Activated CD4-positive, alpha-beta T cell treated with anti-CD3 and anti-CD28 coated beads for 48 hours (primary cell): ENCODE measurements around the gene SYNGR3.
"Not testable (repeated sequence)": the region's sequence is repeated elsewhere in the genome, so short reads cannot be mapped to it uniquely, and the experiment has no call there.

Experiments used
- DNase-seq: peaks from one replicate; pipeline ENCODE4 v3.0.0-alpha.2; 2020

Gene SYNGR3

DNA sequence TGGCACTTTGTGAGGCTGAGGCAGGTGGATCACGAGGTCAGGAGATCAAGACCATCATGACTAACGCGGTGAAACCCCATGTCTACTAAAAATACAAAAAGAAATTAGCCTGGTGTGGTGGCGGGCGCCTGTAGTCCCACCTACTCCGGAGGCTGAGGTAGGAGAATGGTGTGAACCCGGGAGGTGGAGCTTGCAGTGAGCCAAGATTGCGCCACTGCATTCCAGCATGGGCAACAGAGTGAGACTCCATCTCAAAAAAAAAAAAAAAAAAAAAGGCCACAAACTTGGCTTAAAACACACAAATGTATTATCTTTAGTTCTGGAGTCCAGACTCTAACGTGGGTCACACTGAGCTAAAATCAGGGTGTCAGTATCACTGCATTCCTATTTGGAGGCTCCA is 22.0 kb downstream of the SYNGR3 start:
- DNase-seq = not testable (repeated sequence)

DNA sequence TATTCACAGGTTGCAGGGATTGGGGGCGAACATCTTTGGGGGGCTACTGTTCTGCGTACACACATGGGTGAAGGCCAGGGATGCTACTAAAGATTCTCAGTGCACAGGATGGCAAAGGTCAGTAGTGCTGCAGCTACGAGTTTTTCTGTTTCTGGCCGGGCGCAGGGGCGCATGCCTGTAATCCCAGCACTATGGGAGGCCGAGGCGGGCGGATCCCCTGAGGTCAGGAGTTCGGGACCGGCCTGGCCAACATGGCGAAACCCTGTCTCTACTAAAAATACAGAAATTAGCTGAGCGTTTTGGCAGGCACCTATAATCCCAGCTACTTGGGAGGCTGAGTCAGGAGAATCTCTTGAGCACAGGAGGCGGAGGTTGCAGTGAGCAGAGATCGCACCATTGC is 23.8 kb downstream of the SYNGR3 start:
- no peak for DNase-seq

DNA sequence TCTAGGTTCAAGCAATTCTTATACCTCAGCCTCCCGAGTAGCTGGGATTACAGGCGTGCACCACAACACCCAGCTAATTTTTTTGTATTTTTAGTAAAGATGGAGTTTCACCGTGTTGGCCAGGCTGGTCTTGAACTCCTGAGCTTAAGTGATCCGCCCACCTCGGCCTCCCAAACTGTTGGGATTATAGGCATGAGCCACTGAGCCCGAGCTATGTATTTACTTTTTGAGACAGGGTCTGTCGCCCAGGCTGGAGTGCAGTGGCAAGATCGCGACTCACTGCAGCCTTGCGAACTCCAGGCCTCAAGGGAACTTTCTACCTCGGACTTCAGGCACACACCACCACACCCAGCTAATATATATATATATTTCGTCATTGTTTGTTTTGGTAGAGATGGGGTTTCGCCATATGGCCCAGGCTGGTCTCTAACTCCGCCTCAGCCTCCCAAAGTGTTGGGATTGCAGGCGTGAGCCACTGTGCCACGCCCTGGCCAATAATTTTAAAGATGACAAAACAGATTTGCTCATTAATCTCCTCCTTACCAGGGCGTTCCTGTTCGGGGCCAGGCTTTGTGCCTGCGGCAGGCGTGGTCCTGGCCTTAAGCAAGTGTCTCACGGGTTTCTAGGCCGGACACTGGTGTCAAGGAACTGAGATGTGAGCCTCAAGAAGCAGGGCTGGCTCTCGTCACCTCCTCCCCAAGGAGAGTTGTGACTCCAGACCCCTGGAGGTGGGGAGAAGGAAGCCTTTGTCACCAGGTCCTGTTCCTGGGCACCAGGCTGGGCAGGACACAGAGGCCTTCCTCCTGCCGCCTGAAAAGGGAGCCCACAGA is 25.6 kb downstream of the SYNGR3 start:
- DNase-seq = no peak

DNA sequence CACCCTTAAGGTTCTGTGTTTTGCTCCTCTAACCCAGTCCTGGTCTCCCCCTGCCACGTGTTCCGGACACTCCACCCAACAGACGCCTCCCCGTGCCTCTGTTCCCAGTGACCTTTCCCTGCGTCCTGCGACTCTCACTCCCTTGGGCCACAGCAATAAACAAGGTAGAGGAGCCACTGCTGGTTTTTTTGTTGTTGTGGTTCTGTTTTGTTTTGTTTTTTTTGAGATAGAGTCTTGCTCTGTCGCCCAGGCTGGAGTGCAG is 26.1 kb downstream of the SYNGR3 start:
- DNase-seq = no peak

DNA sequence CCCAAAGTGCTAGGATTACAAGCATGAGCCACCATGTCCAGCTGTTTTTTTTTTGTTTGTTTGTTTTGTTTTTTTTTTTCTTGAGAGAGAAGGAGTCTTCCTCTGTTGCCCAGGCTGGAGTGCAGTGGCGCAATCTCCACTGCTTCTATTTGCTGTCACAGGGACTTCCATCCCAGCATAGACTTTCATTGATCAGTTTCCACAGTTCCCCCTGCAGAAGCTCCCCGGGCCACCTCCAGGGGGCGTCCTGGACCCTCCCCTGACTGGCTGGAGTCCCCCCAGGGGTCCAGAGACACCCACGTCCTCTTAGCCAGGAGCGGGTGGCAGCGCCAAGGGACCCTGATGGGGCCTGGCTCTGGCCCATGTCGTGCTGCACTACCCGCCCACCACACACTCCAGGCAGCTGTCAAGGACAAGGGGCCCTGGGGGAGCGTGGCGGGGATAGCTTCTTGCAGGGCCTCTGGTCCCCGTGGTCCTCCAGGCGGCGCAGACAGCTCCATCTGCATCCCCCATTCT is 26.7 kb downstream of the SYNGR3 start:
- DNase-seq = no peak

DNA sequence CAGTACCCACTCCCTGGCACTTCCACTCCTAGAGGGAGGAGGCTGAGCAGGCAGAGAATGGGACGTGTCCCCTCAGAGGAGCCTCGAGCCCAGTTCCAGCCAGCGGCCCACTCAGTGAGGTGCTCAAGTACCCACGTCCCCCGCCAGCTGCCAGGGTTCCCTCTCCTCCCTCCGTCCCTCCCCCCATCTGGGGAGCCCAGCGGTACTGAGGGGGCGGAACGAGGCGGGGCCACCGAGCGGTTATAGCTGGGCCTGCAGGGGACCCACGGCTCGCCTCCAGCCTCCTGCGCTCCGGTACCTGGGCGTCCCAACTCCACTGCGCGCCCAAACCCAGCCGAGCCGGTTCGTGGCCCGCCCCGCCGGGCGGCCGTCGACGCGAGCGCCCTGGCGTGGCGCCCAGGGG is 29.7 kb downstream of the SYNGR3 start, which contains the start of gene NPW:
TSS of gene NPW (plus strand) at position 268 of the 403 bp plus-strand sequence.
- DNase-seq = peak; percentile 47

DNA sequence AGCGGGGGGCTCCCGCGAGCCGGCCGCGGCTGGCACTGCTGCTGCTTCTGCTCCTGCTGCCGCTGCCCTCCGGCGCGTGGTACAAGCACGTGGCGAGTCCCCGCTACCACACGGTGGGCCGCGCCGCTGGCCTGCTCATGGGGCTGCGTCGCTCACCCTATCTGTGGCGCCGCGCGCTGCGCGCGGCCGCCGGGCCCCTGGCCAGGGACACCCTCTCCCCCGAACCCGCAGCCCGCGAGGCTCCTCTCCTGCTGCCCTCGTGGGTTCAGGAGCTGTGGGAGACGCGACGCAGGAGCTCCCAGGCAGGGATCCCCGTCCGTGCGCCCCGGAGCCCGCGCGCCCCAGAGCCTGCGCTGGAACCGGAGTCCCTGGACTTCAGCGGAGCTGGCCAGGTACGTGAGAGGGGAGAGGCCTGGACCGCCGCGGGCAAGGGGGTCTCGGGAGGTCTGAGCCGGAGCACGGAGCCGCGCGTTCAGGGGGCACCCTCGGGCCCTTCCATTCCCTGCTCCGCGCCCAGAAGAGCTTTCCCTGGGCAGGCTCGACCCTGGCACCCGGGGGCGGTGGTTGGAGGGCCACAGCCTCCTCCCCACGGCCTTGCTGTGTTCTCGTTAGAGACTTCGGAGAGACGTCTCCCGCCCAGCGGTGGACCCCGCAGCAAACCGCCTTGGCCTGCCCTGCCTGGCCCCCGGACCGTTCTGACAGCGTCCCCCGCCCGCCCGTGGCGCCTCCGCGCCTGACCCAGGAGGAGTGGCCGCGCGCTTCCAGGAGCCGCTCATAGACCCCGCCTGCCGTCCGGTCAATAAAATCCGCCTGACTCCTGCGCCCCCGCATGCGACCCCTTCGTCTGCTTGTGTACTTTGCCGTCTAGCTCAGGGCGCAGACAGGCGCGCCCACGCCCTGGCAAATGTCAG is 30.4 kb downstream of the SYNGR3 start:
- DNase-seq = no peak

DNA sequence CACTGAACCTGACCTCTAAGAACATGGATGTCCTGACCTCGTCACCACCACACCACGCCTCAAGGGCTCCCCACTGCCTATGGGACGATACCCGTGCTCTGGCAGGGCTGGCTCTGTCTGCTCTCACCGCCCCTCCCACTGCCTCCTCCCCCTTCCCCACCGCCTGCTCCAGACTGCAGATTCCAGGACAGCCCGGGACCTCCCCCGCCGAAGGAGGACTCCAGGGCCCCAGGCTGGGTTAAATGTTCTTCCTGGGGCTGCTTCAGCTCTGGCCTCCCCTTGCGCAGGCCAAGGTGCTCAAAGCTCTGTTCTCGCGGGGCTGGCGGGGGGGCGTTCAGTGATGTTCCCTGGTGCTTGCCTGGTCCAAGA is 32.9 kb downstream of the SYNGR3 start:
- DNase-seq = peak; percentile 54

DNA sequence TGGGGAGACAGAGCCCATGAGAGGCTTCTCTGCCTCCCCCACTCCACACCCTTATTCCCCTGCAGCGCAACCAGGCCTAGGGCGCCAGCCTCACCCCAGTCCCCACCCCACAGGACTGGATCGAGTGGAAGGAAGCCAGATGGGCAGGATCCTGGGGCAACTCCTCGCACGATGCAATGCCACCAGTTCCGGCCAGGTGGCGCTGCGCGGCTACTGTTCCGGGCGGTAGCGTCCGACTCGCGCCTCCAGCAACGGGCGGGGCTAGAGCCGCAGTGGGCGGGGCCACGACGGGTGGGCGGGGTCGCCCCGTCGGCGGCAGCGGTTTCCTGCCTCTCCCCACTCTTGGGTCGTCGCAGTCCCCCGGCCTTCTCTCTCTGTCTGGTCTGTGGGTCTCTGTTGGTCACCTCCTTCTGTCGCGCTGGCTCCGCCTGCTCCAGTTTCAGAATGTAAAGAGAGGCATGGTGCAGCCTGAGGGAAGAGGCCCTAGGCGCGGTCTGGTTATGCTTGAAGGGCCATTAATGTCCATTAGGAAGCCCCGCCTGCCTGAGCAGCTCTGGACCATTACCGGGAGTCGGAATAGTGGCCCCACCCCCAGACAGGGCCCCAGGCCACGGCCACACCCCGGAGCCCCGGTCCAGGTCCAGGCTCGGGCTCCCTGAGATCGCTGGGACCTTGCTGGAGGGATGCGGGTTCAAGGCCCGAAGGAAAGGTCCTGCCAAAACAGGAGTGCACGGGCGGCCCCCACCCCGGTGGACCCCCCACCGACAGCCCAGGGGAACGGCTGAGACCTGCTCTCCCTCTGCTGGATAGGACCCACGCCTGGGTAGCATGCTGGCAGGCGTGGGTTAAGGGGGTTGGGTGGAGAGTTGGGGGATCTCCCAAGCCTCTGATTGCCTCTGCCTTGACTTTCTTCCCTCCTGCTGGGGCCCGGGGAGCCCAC is 33.6 kb downstream of the SYNGR3 start:
- DNase-seq = peak; percentile 97

DNA sequence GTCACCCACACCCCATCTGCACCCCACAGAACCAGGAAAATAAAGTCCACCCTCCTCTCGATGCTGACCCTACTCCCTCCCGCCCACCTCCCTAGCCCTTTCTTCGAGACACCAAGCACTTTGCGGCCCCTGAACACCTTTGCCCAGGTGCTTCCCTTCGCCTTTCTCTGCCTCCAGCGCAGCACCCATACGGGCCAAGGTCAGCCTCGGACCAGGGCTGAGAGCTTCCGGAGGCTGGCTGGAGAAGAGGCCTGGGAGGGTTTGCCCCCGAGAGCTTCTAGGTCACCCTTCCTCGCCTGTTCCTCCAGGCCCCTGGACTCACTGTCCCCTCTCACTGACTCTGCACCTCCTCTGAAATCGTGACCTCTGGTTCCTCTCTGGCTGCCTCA is 34.3 kb downstream of the SYNGR3 start:
- no peak for DNase-seq

DNA sequence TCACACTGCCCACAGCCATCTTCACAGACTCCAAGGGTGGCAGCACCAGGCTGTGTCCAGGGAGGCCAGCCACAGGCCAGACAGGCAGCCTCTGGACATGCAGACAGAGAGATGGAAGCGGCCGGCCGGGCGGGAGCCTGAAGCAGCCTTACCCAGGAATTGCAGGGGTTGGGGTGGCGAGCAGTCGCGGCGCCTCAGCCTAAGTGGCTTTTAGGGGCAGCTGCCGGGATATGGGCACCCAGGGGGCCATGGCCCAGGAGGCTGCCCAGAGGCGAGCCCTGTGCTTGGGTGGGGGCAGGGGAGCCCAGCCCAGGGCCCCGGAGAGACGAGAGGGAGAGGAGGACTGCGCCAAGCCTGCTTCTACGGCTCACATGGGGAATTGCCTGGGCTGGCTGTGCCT is 35.5 kb downstream of the SYNGR3 start:
- no peak for DNase-seq

DNA sequence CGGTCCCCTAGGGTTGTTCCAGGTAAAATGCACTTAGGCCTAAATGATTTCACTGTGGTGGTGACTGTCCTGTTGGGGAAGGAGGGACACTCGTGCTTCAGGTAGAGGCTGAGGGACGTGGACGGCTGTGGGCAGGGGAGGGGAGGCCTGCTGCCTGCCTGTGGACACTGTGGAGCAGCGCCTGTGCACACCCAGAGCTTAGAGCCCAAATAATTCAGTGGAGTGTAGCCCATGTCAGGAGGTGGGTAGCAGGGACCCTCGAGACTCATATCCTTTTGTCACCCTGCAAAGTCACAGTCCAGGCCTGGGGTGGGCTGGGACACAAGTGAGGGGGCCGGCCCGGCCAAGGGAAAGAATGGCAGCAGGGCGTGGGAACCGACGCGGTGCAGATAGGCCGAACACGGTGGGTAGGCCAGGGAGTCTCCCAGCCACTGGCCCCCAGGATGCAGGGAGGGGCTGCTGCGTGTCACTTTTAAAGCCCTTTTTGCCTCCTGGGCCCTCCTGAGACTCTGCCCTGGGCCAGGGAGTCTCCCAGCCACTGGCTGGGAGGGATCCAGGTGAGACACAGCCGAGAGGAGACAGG is 36.2 kb downstream of the SYNGR3 start:
- no peak for DNase-seq

DNA sequence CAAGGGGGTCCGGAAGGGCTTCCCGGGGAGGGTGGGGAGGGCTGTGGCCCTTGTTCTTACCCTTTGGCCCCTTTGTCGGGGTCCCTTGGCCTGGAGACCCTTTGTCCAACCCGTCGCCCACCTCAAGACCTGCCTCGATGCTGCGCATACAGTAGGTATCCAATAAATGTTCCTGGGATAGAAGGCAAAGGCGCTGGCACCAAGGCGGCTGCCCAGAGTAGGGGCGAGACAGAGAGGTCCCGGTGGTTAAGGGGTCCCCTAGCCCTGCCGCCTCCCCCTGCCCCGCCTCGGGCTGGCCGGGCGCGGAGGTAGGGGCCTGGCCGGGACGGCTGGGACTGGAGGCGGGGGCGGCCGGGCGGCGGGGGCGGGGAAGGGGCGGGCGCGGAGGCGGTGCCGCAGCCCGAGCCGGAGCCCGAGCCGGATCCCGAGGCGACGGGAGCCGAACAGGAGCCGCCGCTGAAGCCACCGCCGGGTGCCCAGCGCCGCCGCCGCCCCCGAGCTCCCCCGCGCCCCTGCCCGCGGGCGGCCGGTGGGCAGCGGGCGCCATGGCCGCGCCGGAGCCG is 36.8 kb downstream of the SYNGR3 start, which contains the start of gene NHERF2:
TSS of gene NHERF2 (plus strand) at position 442 of the 563 bp plus-strand sequence. CDS start at position 546, 104 bp downstream.
- DNase-seq = no peak

DNA sequence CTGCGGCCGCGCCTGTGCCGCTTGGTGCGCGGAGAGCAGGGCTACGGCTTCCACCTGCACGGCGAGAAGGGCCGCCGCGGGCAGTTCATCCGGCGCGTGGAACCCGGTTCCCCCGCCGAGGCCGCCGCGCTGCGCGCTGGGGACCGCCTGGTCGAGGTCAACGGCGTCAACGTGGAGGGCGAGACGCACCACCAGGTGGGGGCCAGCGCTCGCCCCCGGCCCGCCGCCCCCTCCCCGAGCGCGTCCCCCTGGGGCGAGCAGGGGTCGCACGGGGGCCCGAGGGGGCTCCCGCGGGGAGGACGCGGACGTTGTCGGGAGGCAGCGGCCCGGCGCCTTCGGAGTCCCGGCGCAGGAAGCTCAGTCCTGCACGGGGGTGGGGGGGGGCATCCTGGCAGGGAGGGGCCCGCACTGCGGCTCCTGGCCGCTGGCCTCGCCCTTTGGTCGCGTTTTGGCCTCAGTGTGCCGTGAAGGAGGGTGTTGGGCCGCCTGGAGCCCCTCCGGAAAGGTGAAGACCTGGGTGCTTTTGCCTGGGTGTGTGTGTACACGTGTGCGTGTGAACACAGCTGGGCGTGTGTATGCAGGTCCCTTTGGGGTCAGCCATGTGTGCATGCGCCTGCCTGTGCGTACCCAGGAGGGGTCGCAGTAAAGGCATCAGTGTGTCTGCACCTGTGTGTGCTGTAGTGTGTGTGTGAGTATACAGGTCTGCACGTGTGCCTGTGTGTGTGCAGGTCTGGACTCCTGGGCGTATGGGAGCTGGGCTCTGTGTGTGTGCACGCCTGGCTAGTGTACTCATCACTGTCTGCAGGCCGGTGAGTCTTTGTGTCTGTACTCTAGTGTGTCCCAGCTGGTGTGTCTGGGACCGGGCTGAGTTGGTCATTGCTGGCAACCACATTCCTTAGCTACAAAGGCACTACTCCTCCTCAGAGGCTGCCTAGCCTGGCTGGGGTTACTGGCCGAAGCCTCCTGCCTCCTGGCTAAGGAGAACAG is 37.5 kb downstream of the SYNGR3 start:
- DNase-seq = no peak

DNA sequence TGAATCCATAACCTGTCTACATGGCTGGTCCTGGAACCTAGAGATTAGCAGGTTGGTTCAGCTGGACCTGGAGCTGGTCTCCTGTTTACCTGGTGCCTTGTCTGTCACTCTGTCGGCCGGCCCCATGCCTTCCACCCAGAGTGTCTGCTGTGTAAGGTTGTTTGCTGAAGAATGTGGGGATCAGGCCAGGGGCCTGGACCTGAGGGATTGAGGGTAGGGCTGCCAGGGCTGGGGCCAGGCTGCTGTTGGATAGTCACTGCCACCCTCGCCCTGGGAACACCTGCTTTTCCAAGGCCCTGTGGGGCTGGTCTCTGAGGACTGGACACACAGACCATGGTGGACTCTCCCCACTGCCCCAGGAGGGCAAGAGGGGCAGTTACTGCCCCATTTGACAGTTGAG is 38.4 kb downstream of the SYNGR3 start:
- no peak for DNase-seq

DNA sequence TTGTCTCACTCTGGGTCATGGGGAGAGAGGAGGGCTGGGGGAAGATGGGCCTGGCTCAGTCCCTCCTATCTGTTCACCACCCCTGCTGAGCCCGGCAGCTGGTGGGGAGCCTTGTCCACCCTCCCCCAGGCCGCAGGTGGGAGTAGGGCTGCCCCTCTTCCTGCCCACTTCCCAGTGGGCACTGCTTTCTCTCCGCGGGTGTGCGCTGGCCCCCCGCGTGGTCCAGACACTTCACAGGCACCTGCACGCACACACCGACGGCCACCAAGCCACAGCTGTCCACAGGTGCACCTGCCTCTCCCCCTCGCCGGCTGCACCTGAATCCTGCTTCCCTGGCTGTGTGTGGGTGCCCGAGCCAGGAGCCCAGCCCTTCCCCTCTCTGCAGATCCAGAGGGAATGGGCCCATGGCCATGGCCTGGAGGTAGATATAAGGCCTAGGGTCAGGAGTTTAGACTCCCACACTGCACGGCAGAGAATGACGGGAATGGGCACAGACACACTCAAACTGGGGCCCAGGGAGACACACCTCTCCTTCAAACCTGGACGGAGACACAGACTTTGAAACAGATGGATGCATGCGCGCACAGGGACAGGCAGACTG is 39.0 kb downstream of the SYNGR3 start:
- no peak for DNase-seq

DNA sequence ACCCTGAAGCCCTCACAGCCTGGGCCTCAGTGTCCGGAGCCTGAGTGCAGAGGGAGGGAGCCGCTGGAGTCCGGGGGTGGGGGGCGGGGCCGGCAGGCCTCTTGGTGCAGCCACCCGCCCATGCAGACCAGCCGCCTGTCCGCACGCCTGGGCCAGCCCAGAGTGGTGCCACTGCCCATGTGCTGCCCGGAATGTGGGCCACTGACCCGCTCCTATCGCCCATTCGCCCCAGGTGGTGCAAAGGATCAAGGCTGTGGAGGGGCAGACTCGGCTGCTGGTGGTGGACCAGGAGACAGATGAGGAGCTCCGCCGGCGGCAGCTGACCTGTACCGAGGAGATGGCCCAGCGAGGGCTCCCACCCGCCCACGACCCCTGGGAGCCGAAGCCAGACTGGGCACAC is 39.6 kb downstream of the SYNGR3 start:
- no peak for DNase-seq

DNA sequence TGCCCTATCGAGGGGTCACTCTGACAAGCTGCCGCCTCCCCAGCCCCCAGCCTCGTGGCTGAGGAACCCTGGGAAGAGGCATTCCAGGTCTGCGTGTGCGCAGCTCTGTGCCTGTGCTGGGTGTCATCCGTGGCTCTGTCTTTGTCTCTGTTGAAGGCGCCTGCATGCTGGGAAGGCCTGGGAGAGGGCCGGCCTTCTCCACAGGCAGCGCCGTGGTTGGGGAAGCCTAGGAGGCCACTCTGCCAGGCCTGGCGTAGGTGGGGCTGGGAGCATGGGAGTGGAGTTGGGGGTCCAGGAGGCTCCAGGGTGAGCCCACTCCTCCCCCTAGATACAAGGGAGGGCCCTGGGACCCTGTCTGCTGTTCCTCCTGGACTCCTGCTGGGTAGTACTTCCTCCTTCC is 40.3 kb downstream of the SYNGR3 start:
- DNase-seq = no peak

DNA sequence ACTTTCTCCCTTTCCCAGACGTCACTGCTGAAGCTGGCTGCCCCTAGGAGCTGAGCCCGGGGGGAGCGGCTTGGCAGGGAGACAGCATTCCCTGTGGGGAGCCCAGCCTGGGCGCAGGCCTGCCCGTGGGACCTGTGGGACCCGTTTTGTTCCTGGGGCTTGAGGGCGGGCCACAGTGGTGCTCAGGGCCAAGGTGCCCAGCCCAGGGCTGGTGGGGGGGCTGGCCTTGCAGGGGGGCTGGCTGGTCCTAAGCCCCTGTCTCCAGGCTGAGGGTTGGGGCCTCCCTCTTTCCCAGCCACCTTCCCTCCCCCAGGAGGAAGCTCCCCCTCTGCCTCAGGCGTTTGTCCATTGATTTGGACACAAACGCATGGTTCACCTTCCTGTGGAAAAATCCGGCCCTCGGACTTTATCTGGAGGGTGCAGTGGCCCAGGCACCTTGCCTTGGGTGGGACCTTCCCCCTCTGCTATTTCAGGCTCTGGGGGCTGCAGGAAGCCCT is 41.4 kb downstream of the SYNGR3 start:
- no peak for DNase-seq
